ENCODE data around the gene GPC1.

Gene GPC1

GRCh38 chr2:240444464-240444863 lies 9.0 kb downstream of the GPC1 start:
- DNase-seq = no peak

- no peak for DNase-seq
These were observed 10.6 kb downstream of the GPC1 start for GRCh38 chr2:240445961-240446663.

GRCh38 chr2:240446664-240447175 lies 11.3 kb downstream of the GPC1 start:
- no peak for DNase-seq

GRCh38 chr2:240447331-240447730 lies 11.9 kb downstream of the GPC1 start:
- no peak for DNase-seq

- no peak for DNase-seq
These were observed 12.5 kb downstream of the GPC1 start for GRCh38 chr2:240447934-240448333.

GRCh38 chr2:240448387-240449274 lies 13.2 kb downstream of the GPC1 start:
- DNase-seq = no peak

GRCh38 chr2:240449764-240450531 lies 14.5 kb downstream of the GPC1 start:
- no peak for DNase-seq

- DNase-seq = no peak
These were observed 15.2 kb downstream of the GPC1 start for GRCh38 chr2:240450532-240451107.

GRCh38 chr2:240451108-240451611 lies 15.7 kb downstream of the GPC1 start:
- DNase-seq = no peak

GRCh38 chr2:240451791-240452461 lies 16.5 kb downstream of the GPC1 start:
- DNase-seq = no peak

GRCh38 chr2:240452462-240453256 lies 17.2 kb downstream of the GPC1 start:
- DNase-seq = peak; percentile 77

- no peak for DNase-seq
These were observed 18.1 kb downstream of the GPC1 start for GRCh38 chr2:240453461-240454105.

- DNase-seq = no peak
These were observed 18.8 kb downstream of the GPC1 start for GRCh38 chr2:240454106-240454901.

- DNase-seq = no peak
These were observed 19.8 kb downstream of the GPC1 start for GRCh38 chr2:240455272-240455646.

GRCh38 chr2:240455647-240456446 lies 20.4 kb downstream of the GPC1 start:
- no peak for DNase-seq

- DNase-seq = no peak
These were observed 21.2 kb downstream of the GPC1 start for GRCh38 chr2:240456447-240457222.

GRCh38 chr2:240457223-240458043 lies 22.0 kb downstream of the GPC1 start:
- DNase-seq = no peak
